SK-N-SH treated with all-trans-retinoic acid at 6 μM for 48 hours (cell line): Measurements from ENCODE around the gene FANCC.
A peak's percentile ranks its signal among the peaks of the same experiment; 100 is the strongest.

Experiments used
- ATAC-seq: fragments of 200-7000 bp; cut with Tn5 transposase; 3 replicates; pipeline ENCODE4 v1.9.1; 2020; ENCODE audit warnings: mild to moderate bottlenecking, moderate library complexity
- ARNTL ChIP-seq: fragments of 450-650 bp; formaldehyde crosslinking; IDR thresholded peaks from 2 replicates; pipeline ENCODE4 v1.5.0; 2020; ENCODE audit warnings: low read depth, mild to moderate bottlenecking, moderate library complexity, borderline replicate concordance
- BACH2 ChIP-seq: fragments of 250-450 bp; sonication (Bioruptor Pico); IDR thresholded peaks from 2 replicates; pipeline ENCODE4 v1.9.0; 2021; ENCODE audit warnings: mild to moderate bottlenecking, borderline replicate concordance
- CSDC2 ChIP-seq: fragments of 250-450 bp; sonication (Bioruptor Pico); IDR thresholded peaks from 2 replicates; pipeline ENCODE4 v1.5.0; 2020; ENCODE audit warnings: mild to moderate bottlenecking, moderate library complexity
- CSRNP3 ChIP-seq: fragments of 250-450 bp; sonication (Bioruptor Pico); IDR thresholded peaks from 2 replicates; pipeline ENCODE4 v1.5.1; 2021; ENCODE audit warnings: mild to moderate bottlenecking, moderate library complexity
- ESRRG ChIP-seq: fragments of 250-450 bp; sonication (Bioruptor Pico); IDR thresholded peaks from 2 replicates; pipeline ENCODE4 v1.6.1; 2021; ENCODE audit warnings: mild to moderate bottlenecking
- GLIS3 ChIP-seq: fragments of 250-450 bp; sonication (Bioruptor Pico); IDR thresholded peaks from 2 replicates; pipeline ENCODE4 v1.5.0; 2020; ENCODE audit warnings: mild to moderate bottlenecking, moderate library complexity
- ISL1 ChIP-seq: fragments of 250-450 bp; sonication (Bioruptor Pico); IDR thresholded peaks from 2 replicates; pipeline ENCODE4 v2.1.2; 2022; ENCODE audit warnings: mild to moderate bottlenecking, moderate library complexity
- OSR1 ChIP-seq: fragments of 250-450 bp; sonication (Bioruptor Pico); IDR thresholded peaks from 2 replicates; pipeline ENCODE4 v1.8.0; 2022; ENCODE audit warnings: moderate library complexity, mild to moderate bottlenecking, inconsistent platforms
- PATZ1 ChIP-seq: fragments of 250-450 bp; sonication (Bioruptor Pico); IDR thresholded peaks from 2 replicates; pipeline ENCODE4 v1.8.0; 2020; ENCODE audit warnings: mild to moderate bottlenecking, moderate library complexity, borderline replicate concordance
- POU6F1 ChIP-seq: fragments of 250-450 bp; sonication (Bioruptor Pico); IDR thresholded peaks from 2 replicates; pipeline ENCODE4 v1.8.0; 2021; ENCODE audit warnings: low read depth, mild to moderate bottlenecking, moderate library complexity, borderline replicate concordance
- PPARA ChIP-seq: fragments of 250-450 bp; sonication (Bioruptor Pico); IDR thresholded peaks from 2 replicates; pipeline ENCODE4 v1.5.0; 2020; ENCODE audit warnings: mild to moderate bottlenecking, borderline replicate concordance
- RARB ChIP-seq: fragments of 250-450 bp; sonication (Bioruptor Pico); IDR thresholded peaks from 2 replicates; pipeline ENCODE4 v1.8.0; 2021; ENCODE audit warnings: mild to moderate bottlenecking, moderate library complexity
- SNAI2 ChIP-seq: fragments of 250-450 bp; sonication (Bioruptor Pico); IDR thresholded peaks from 2 replicates; pipeline ENCODE4 v1.5.0; 2020; ENCODE audit warnings: mild to moderate bottlenecking, moderate library complexity
- TCF4 ChIP-seq: fragments of 250-450 bp; sonication (Bioruptor Pico); IDR thresholded peaks from 2 replicates; pipeline ENCODE4 v1.8.0; 2021; ENCODE audit warnings: mild to moderate bottlenecking, moderate library complexity, borderline replicate concordance
- TOX ChIP-seq: fragments of 250-450 bp; sonication (Bioruptor Pico); IDR thresholded peaks from 2 replicates; pipeline ENCODE4 v1.8.0; 2021; ENCODE audit warnings: mild to moderate bottlenecking, moderate library complexity, borderline replicate concordance
- TSHZ2 ChIP-seq: fragments of 250-450 bp; sonication (Bioruptor Pico); IDR thresholded peaks from 2 replicates; pipeline ENCODE4 v1.5.0; 2020; ENCODE audit warnings: mild to moderate bottlenecking, moderate library complexity
- ZC3H10 ChIP-seq: fragments of 250-450 bp; sonication (Bioruptor Pico); IDR thresholded peaks from 2 replicates; pipeline ENCODE4 v1.5.1; 2021; ENCODE audit warnings: mild to moderate bottlenecking, moderate library complexity
- ZFP3 ChIP-seq: fragments of 250-450 bp; sonication (Bioruptor Pico); IDR thresholded peaks from 2 replicates; pipeline ENCODE4 v1.5.0; 2020; ENCODE audit warnings: mild to moderate bottlenecking, moderate library complexity
- ZFP30 ChIP-seq: fragments of 450-650 bp; formaldehyde crosslinking; IDR thresholded peaks from 2 replicates; pipeline ENCODE4 v1.5.0; 2022; ENCODE audit warnings: mild to moderate bottlenecking, moderate library complexity
- ZNF565 ChIP-seq: fragments of 450-650 bp; formaldehyde crosslinking; conservative IDR thresholded peaks from 2 replicates; pipeline ENCODE4 v1.5.0; 2020; ENCODE audit warnings: low read depth, mild to moderate bottlenecking, moderate library complexity
- ZNF70 ChIP-seq: fragments of 450-650 bp; formaldehyde crosslinking; IDR thresholded peaks from 2 replicates; pipeline ENCODE4 v1.5.0; 2020; ENCODE audit warnings: mild to moderate bottlenecking, moderate library complexity
- ZNF8 ChIP-seq: fragments of 450-650 bp; formaldehyde crosslinking; IDR thresholded peaks from 2 replicates; pipeline ENCODE4 v1.5.0; 2020; ENCODE audit warnings: mild to moderate bottlenecking, moderate library complexity

FANCC gene

GRCh38 chr9:95201206-95201605 is 116.3 kb downstream of the FANCC start:
- ATAC-seq: no peak
- TF ChIP-seq PATZ1 (CRISPR knock-in tag): no peak
- no peak for TF ChIP-seq ZNF565 (CRISPR knock-in tag)
- TF ChIP-seq POU6F1: no peak

- no peak for TF ChIP-seq PPARA
- no peak for TF ChIP-seq ISL1 (CRISPR knock-in tag)
- no peak for TF ChIP-seq CSRNP3 (CRISPR knock-in tag)
- TF ChIP-seq BACH2 (CRISPR knock-in tag): no peak
- no peak for TF ChIP-seq ZFP30 (CRISPR knock-in tag)
- TF ChIP-seq PATZ1 (CRISPR knock-in tag): no peak
- no peak for TF ChIP-seq GLIS3
- TF ChIP-seq ESRRG (CRISPR knock-in tag): no peak
- no peak for TF ChIP-seq SNAI2 (CRISPR knock-in tag)
- no peak for TF ChIP-seq ZC3H10 (CRISPR knock-in tag)
- TF ChIP-seq ZNF8: no peak
- TF ChIP-seq OSR1 (CRISPR knock-in tag): no peak
- no peak for TF ChIP-seq ARNTL (CRISPR knock-in tag)
- TF ChIP-seq ZFP3 (CRISPR knock-in tag): no peak
- no peak for TF ChIP-seq TCF4 (CRISPR knock-in tag)
- peak; percentile 57 for ATAC-seq
Observed at GRCh38 chr9:95197692-95198271, 119.7 kb downstream of the FANCC start.

GRCh38 chr9:95193480-95193879 is 124.0 kb downstream of the FANCC start:
- ATAC-seq: no peak
- TF ChIP-seq ESRRG (CRISPR knock-in tag) (no peak), BACH2 (CRISPR knock-in tag) (no peak)

- ATAC-seq: no peak
- TF ChIP-seq ZNF8 (no peak), RARB (CRISPR knock-in tag) (no peak), GLIS3 (no peak), PPARA (no peak)
- TF ChIP-seq, all 23 proteins: peak for 0
Observed at GRCh38 chr9:95193067-95193466, 124.4 kb downstream of the FANCC start.

GRCh38 chr9:95192631-95193030 is 124.9 kb downstream of the FANCC start:
- no peak for ATAC-seq

More at GRCh38 chr9:95192631-95193030, 124.9 kb downstream of the FANCC start:
- TF ChIP-seq ISL1 (CRISPR knock-in tag) (no peak), ZNF8 (no peak), TSHZ2 (CRISPR knock-in tag) (no peak), ZNF70 (CRISPR knock-in tag) (no peak), SNAI2 (CRISPR knock-in tag) (no peak), ZNF565 (CRISPR knock-in tag) (no peak), CSRNP3 (CRISPR knock-in tag) (no peak), BACH2 (CRISPR knock-in tag) (no peak), CSDC2 (CRISPR knock-in tag) (no peak), ZFP3 (CRISPR knock-in tag) (no peak), GLIS3 (no peak), ZFP30 (CRISPR knock-in tag) (no peak), ZC3H10 (CRISPR knock-in tag) (no peak), OSR1 (CRISPR knock-in tag) (no peak), TOX (no peak)
